Gastroesophageal sphincter (tissue), 3 donors: ENCODE measurements around the gene IDS.

ENCODE experiments used
- EP300 ChIP-seq: sonication (generic); formaldehyde crosslinking; IDR thresholded peaks from one replicate; pipeline ENCODE4 v1.6.1; 2017; ENCODE audit warnings: antibody characterized with exemption, mild to moderate bottlenecking
- POLR2AphosphoS5 ChIP-seq: sonication (generic); formaldehyde crosslinking; IDR thresholded peaks from one replicate; pipeline ENCODE4 v1.6.1; 2017; ENCODE audit warnings: antibody characterized with exemption
- TF ChIP-seq, protein P1 (sequence below), 4 experiments: fragments of 200-600 bp in 2 of 4; fragments of 450-650 bp in 2 of 4; sonication (generic) in 1 of 4; IDR thresholded peaks; one replicate each; pipeline ENCODE4 v1.5.1; 2017 to 2019; ENCODE audit warnings: antibody characterized with exemption in 4 of 4, mild to moderate bottlenecking in 2 of 4, moderate library complexity in 2 of 4

DNA sequence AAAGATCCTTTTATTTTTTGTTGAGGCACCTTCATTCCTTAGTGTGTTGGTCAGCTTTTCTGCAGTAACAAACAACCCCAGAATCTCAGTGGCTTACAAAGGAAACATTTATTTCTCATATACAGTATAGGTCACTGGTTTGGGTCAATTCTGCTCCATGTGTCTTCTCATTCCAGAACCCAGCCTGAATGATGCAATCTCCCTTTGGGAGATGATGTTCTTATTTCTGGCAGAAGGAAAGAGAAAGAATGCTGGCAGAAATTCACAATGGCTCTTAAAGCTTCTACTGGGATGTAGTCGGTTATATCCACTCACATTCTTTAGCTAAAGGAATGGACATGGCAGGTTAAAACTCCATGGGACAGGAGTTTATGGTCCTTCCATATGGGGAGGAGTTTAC is 42.3 kb downstream of the IDS start:
- TF ChIP-seq, protein P1, sequence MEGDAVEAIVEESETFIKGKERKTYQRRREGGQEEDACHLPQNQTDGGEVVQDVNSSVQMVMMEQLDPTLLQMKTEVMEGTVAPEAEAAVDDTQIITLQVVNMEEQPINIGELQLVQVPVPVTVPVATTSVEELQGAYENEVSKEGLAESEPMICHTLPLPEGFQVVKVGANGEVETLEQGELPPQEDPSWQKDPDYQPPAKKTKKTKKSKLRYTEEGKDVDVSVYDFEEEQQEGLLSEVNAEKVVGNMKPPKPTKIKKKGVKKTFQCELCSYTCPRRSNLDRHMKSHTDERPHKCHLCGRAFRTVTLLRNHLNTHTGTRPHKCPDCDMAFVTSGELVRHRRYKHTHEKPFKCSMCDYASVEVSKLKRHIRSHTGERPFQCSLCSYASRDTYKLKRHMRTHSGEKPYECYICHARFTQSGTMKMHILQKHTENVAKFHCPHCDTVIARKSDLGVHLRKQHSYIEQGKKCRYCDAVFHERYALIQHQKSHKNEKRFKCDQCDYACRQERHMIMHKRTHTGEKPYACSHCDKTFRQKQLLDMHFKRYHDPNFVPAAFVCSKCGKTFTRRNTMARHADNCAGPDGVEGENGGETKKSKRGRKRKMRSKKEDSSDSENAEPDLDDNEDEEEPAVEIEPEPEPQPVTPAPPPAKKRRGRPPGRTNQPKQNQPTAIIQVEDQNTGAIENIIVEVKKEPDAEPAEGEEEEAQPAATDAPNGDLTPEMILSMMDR (IDR thresholded peaks at IDR 0.05) = no peak
- TF ChIP-seq POLR2AphosphoS5 (no peak), EP300 (no peak)
